ENCODE results near the gene MSI2.

GRCh38 chr17:57467801-57468200 is 211.5 kb downstream of the MSI2 start:
- TF ChIP-seq FOXM1 (IDR thresholded peaks at IDR 0.05; ENCODE audit: borderline replicate concordance, low read depth), result no peak
- TF ChIP-seq, protein P1, sequence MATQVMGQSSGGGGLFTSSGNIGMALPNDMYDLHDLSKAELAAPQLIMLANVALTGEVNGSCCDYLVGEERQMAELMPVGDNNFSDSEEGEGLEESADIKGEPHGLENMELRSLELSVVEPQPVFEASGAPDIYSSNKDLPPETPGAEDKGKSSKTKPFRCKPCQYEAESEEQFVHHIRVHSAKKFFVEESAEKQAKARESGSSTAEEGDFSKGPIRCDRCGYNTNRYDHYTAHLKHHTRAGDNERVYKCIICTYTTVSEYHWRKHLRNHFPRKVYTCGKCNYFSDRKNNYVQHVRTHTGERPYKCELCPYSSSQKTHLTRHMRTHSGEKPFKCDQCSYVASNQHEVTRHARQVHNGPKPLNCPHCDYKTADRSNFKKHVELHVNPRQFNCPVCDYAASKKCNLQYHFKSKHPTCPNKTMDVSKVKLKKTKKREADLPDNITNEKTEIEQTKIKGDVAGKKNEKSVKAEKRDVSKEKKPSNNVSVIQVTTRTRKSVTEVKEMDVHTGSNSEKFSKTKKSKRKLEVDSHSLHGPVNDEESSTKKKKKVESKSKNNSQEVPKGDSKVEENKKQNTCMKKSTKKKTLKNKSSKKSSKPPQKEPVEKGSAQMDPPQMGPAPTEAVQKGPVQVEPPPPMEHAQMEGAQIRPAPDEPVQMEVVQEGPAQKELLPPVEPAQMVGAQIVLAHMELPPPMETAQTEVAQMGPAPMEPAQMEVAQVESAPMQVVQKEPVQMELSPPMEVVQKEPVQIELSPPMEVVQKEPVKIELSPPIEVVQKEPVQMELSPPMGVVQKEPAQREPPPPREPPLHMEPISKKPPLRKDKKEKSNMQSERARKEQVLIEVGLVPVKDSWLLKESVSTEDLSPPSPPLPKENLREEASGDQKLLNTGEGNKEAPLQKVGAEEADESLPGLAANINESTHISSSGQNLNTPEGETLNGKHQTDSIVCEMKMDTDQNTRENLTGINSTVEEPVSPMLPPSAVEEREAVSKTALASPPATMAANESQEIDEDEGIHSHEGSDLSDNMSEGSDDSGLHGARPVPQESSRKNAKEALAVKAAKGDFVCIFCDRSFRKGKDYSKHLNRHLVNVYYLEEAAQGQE (IDR thresholded peaks at IDR 0.05; ENCODE audit: low read depth), result no peak
- no peak for TF ChIP-seq RAD21 (IDR thresholded peaks at IDR 0.05; ENCODE audit: low read depth)
- TF ChIP-seq EP300 (IDR thresholded peaks at IDR 0.05; ENCODE audit: borderline replicate concordance), result no peak
- no peak for TF ChIP-seq CREB1 (IDR thresholded peaks at IDR 0.05; ENCODE audit: low read depth)
- TF ChIP-seq CEBPB (IDR thresholded peaks at IDR 0.05), result no peak

All from Ishikawa (cell line).